DLD1 (cell line): ENCODE results near the gene TMEM266.

ENCODE experiments used
- in situ Hi-C: cut with HindIII; loops from 2 replicates; pipeline ENCODE4 v1.10.0; 2017; ENCODE audit warnings: low sequenced_read_pairs

Gene TMEM266

GRCh38 chr15:76160426-76161152 is 100.8 kb downstream of the TMEM266 start:
- in situ Hi-C loops, result no loop called here

GRCh38 chr15:76161153-76162035 is 101.6 kb downstream of the TMEM266 start:
- in situ Hi-C loops, result no loop called here

GRCh38 chr15:76162036-76162398 is 102.2 kb downstream of the TMEM266 start:
- in situ Hi-C loops, result no loop called here

- in situ Hi-C loops, result no loop called here
Observed at GRCh38 chr15:76162784-76163456, 103.1 kb downstream of the TMEM266 start.

GRCh38 chr15:76163457-76164295 is 103.9 kb downstream of the TMEM266 start:
- in situ Hi-C loops, result no loop called here

- in situ Hi-C loops, result no loop called here
Observed at GRCh38 chr15:76164602-76165001, 104.8 kb downstream of the TMEM266 start.

GRCh38 chr15:76165951-76166350 is 106.2 kb downstream of the TMEM266 start:
- in situ Hi-C loops, result no loop called here

- in situ Hi-C loops, result no loop called here
Observed at GRCh38 chr15:76168237-76168984, 108.6 kb downstream of the TMEM266 start.

GRCh38 chr15:76169018-76169417 is 109.2 kb downstream of the TMEM266 start:
- in situ Hi-C loops, result no loop called here

GRCh38 chr15:76169911-76170800 is 110.4 kb downstream of the TMEM266 start:
- in situ Hi-C loops, result no loop called here

- in situ Hi-C loops, result no loop called here
Observed at GRCh38 chr15:76172782-76173181, 113.0 kb downstream of the TMEM266 start.

- in situ Hi-C loops, result no loop called here
Observed at GRCh38 chr15:76173317-76173834, 113.6 kb downstream of the TMEM266 start.

GRCh38 chr15:76174654-76175053 is 114.9 kb downstream of the TMEM266 start:
- in situ Hi-C loops, result no loop called here

GRCh38 chr15:76175442-76175841 is 115.7 kb downstream of the TMEM266 start:
- in situ Hi-C loops, result no loop called here

GRCh38 chr15:76176059-76176458 is 116.3 kb downstream of the TMEM266 start:
- in situ Hi-C loops, result no loop called here

- in situ Hi-C loops, result no loop called here
Observed at GRCh38 chr15:76176487-76177085, 116.8 kb downstream of the TMEM266 start.

GRCh38 chr15:76177491-76178040 is 117.8 kb downstream of the TMEM266 start:
- in situ Hi-C loops, result no loop called here
